GM12878 (cell line): ENCODE results near the gene PCSK5. TPM values are rescaled to one million over a fixed set of nuclear protein-coding genes. Genes with fewer than 3 reads are reported as not detected.

ENCODE experiments used
- ATAC-seq: fragments of 200-7000 bp; cut with Tn5 transposase; 3 replicates; pipeline ENCODE4 v1.9.1; 2020; ENCODE audit warnings: mild to moderate bottlenecking, moderate library complexity
- BruUV-seq: library from RNA; stranded (reverse); fragments of 400-500 nt; replicated peaks from 2 replicates; lab custom pipeline; 2021; lab: Mats Ljungman, UMichigan
- CTCF ChIA-PET: fragments of 300-600 bp; sonication (Branson Sonifier 250); formaldehyde crosslinking; extraction: SDS; loops from one replicate; lab custom pipeline; 2021; ENCODE audit warnings: inconsistent platforms; lab: Yijun Ruan, JAX
- POLR2A ChIA-PET: fragments of 350-600 bp; formaldehyde crosslinking; extraction: SDS; loops from one replicate; lab custom pipeline; 2021; ENCODE audit warnings: inconsistent platforms; lab: Charles Lee
- RAD21 ChIA-PET: fragments of 300-600 bp; sonication (Branson Sonifier 250); formaldehyde crosslinking; loops from one replicate; lab custom pipeline; 2023; ENCODE audit warnings: antibody characterized with exemption; ENCODE audit not compliant: unreplicated experiment; lab: Charles Lee
- SMC1A ChIA-PET: fragments of 300-600 bp; sonication (Branson Sonifier 250); formaldehyde crosslinking; loops from one replicate; lab custom pipeline; 2023; ENCODE audit not compliant: unreplicated experiment, uncharacterized antibody; lab: Charles Lee
- DNase-seq: peaks from one replicate; pipeline ENCODE4 v3.0.0-alpha.2; 2011; ENCODE audit warnings: low read depth, low spot score
- FAIRE-seq: peaks from 3 replicates; lab custom pipeline; 2011; peaks lifted over from hg19 to GRCh38; lab: Jason Lieb, UNC
- H2AFZ ChIP-seq: 2 replicates; pipeline ENCODE4 v1.6.0; 2011; ENCODE audit warnings: low read depth, low read length, control low read depth; ENCODE audit not compliant: control insufficient read depth
- H3K27ac ChIP-seq: 2 replicates; pipeline ENCODE4 v1.5.1; 2011; ENCODE audit warnings: control low read depth; ENCODE audit not compliant: control insufficient read depth, insufficient read depth
- H3K27me3 ChIP-seq, 2 experiments: replicated peaks in 1 of 2; 2 replicates each; pipeline versions ENCODE4 v1.6.0 to v1.6.1; 2011; ENCODE audit warnings: low read length in 1 of 2; ENCODE audit not compliant: control insufficient read depth in 2 of 2, insufficient read depth in 2 of 2
- H3K36me3 ChIP-seq, 2 experiments: 2 replicates each; pipeline ENCODE4 v1.5.1; 2011; ENCODE audit warnings: low read length in 1 of 2; ENCODE audit not compliant: control insufficient read depth in 2 of 2, insufficient read depth in 2 of 2
- H3K4me1 ChIP-seq: 2 replicates; pipeline ENCODE4 v1.6.1; 2011; ENCODE audit warnings: mild to moderate bottlenecking, low read length, moderate library complexity, mixed read lengths; ENCODE audit not compliant: control insufficient read depth, insufficient read depth
- H3K4me2 ChIP-seq: 2 replicates; pipeline ENCODE4 v1.6.0; 2011; ENCODE audit warnings: control low read depth; ENCODE audit not compliant: control insufficient read depth, insufficient read depth
- H3K4me3 ChIP-seq: fragments of 200-600 bp; sonication (generic); 2 replicates; pipeline ENCODE4 v1.5.1; 2016
- H3K79me2 ChIP-seq: 2 replicates; pipeline ENCODE4 v1.6.0; 2011; ENCODE audit warnings: low read length; ENCODE audit not compliant: control insufficient read depth, insufficient read depth
- H3K9ac ChIP-seq: 2 replicates; pipeline ENCODE4 v1.8.0; 2011; ENCODE audit warnings: low read length, control low read depth, mixed read lengths; ENCODE audit not compliant: control insufficient read depth, insufficient read depth
- H3K9me3 ChIP-seq: replicated peaks from 3 replicates; pipeline ENCODE4 v1.5.1; 2011; ENCODE audit warnings: mild to moderate bottlenecking, low read length; ENCODE audit not compliant: control insufficient read depth, insufficient read depth
- H4K20me1 ChIP-seq: 2 replicates; pipeline ENCODE4 v1.6.0; 2011; ENCODE audit not compliant: control insufficient read depth, insufficient read depth
- CREB1 ChIP-seq: IDR thresholded peaks from 2 replicates; pipeline ENCODE4 v1.6.1; 2012; ENCODE audit warnings: low read depth, mild to moderate bottlenecking, inconsistent platforms
- CREM ChIP-seq: IDR thresholded peaks from 2 replicates; pipeline ENCODE4 v1.6.1; 2014; ENCODE audit warnings: antibody characterized with exemption, low read depth
- EGR1 ChIP-seq, 2 experiments: IDR thresholded peaks; 1 replicate in 1 of 2; 2 replicates in 1 of 2; pipeline ENCODE4 v1.6.1; 2011 to 2012; ENCODE audit warnings: low read depth in 2 of 2, low read length in 2 of 2, borderline replicate concordance in 1 of 2, mild to moderate bottlenecking in 1 of 2, moderate library complexity in 1 of 2
- GABPA ChIP-seq: IDR thresholded peaks from 2 replicates; pipeline ENCODE4 v1.6.1; 2014; ENCODE audit warnings: antibody characterized with exemption, low read depth, mild to moderate bottlenecking, inconsistent platforms
- JUNB ChIP-seq: IDR thresholded peaks from 2 replicates; pipeline ENCODE4 v1.6.1; 2016; ENCODE audit warnings: antibody characterized with exemption, mild to moderate bottlenecking
- KDM1A ChIP-seq: fragments of 200-600 bp; sonication (generic); IDR thresholded peaks from 2 replicates; pipeline ENCODE4 v1.6.1; 2016; ENCODE audit warnings: borderline replicate concordance
- NFYA ChIP-seq: IDR thresholded peaks from 2 replicates; pipeline ENCODE4 v1.6.1; 2011; ENCODE audit warnings: low read depth, mild to moderate bottlenecking, low read length, improper control_type of control experiment, borderline replicate concordance
- NRF1 ChIP-seq: conservative IDR thresholded peaks from 2 replicates; pipeline ENCODE4 v1.6.1; 2011; ENCODE audit warnings: mild to moderate bottlenecking, low read depth, low read length, improper control_type of control experiment
- ZNF207 ChIP-seq: fragments of 450-650 bp; IDR thresholded peaks from 2 replicates; pipeline ENCODE4 v1.6.1; 2014; ENCODE audit warnings: antibody characterized with exemption, mild to moderate bottlenecking, borderline replicate concordance
- WGBS: methylation state at CpG from one replicate; pipeline ENCODE4 v1.1.6; 2016; ENCODE audit warnings: low lambda C conversion rate; ENCODE audit not compliant: insufficient replicate concordance, insufficient coverage; ENCODE audit errors: missing lambda C conversion rate; 5-methylcytosine and 5-hydroxymethylcytosine counted together
- in situ Hi-C: fragments of 300-500 bp; cut with MboI; formaldehyde crosslinking; loops from 9 replicates; pipeline ENCODE4 v1.14.3; 2018; ENCODE audit warnings: mixed read lengths
- intact Hi-C: fragments of 100-400 bp; cut with micrococcal nuclease; formaldehyde crosslinking; loops from one replicate; pipeline ENCODE4 v1.14.2; 2022; ENCODE audit not compliant: unreplicated experiment
- polyA plus RNA-seq, 11 experiments: library from polyadenylated mRNA; depleted of rRNA in 4 of 11; unstranded in 6 of 11; stranded (reverse) in 5 of 11; fragments of >200 nt; fragmentation: Nextera tagmentation in 4 of 11; fragmentation: Illumina TruSeq in 1 of 11; extraction: Ambion mirVana in 4 of 11; extraction: Trizol in 1 of 11; gene quantifications; 1 replicate in 1 of 11; 2 replicates in 10 of 11; pipeline versions ENCODE4 v1.2.1 to v1.2.3, GENCODE V29; 2011 to 2016; ENCODE audit warnings: inconsistent platforms in 2 of 11, missing spikeins in 2 of 11, low read depth in 1 of 11
- total RNA-seq, 4 experiments: library from RNA; depleted of rRNA in 3 of 4; stranded (reverse); fragments of >200 nt in 3 of 4; fragmentation: Illumina TruSeq in 1 of 4; extraction: Trizol in 1 of 4; gene quantifications; 2 replicates each; pipeline versions ENCODE4 v1.2.1 to v1.2.3, GENCODE V29; 2013 to 2021
- TF ChIP-seq, protein P1 (sequence below): IDR thresholded peaks from 2 replicates; pipeline ENCODE4 v1.6.1; 2012; ENCODE audit warnings: improper control_type of control experiment, low read depth, low read length; ENCODE audit not compliant: insufficient replicate concordance
- TF ChIP-seq, protein P2 (sequence below): fragments of 450-650 bp; formaldehyde crosslinking; IDR thresholded peaks from 2 replicates; pipeline ENCODE4 v1.4.0; 2020; ENCODE audit warnings: mild to moderate bottlenecking, moderate library complexity
- TF ChIP-seq, protein P3 (sequence below): fragments of 450-650 bp; IDR thresholded peaks from 2 replicates; pipeline ENCODE4 v1.6.1; 2018; ENCODE audit warnings: mild to moderate bottlenecking, low read depth, moderate library complexity; ENCODE audit not compliant: partially characterized antibody

Gene PCSK5
- total and polyA plus RNA-seq, 10 of the 15 experiments (the other 5 are each of a cell fraction or from before 2014, with no cell fraction given), result 0.01 to 0.13 (median 0.04) TPM; not detected in 3

DNA sequence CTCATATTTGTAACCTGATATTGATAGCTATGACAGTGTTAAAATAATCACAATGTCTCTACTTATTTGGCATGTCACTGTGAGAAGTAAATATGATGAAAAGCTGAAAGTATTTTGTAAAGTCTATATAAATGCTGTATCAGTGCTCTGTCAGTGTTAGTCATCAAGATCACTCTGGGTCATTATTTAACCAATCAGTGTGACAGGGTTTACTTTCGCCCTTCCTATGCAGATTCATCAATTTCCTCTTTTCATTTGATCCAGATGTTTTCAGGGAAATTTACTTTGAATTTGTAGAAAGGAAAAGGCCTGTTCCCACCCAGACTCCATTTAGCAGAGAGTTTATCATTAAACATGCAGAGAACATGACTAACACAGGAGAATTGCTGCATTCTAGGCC lies 9.9 kb upstream of the PCSK5 start:
- DNase-seq, result no peak
- Histone ChIP-seq H2AFZ (no peak overlapping the region), H3K36me3 (no peaks in the 10 kb centered on the region), H3K9me3 (no peaks in the 10 kb centered on the region), H3K79me2 (no peaks in the 10 kb centered on the region), H3K4me1 (no peaks in the 10 kb centered on the region), H4K20me1 (no peaks in the 10 kb centered on the region), H3K27me3 (no peaks in the 10 kb centered on the region), H3K4me2 (no peak overlapping the region), H3K27ac (no peak overlapping the region), H3K4me3 (no peak overlapping the region), H3K9ac (no peak overlapping the region)
- BruUV-seq, result no TSS peak
- ChIA-PET RAD21 (interaction anchor here (0.7 kb wide), 1 partner anchor 708 kb away, joined by 3 read pairs; no protein-coding TSS in a partner anchor), CTCF (interaction anchor here (2.6 kb wide), 1 partner anchor 14 kb away, joined by 5 read pairs; no protein-coding TSS in a partner anchor), SMC1A (interaction anchor here (1.1 kb wide), 1 partner anchor 16 kb away, joined by 3 read pairs; no protein-coding TSS in a partner anchor), POLR2A (interaction anchor here (0.5 kb wide), 1 partner anchor 1245 kb away, joined by 3 read pairs; no protein-coding TSS in a partner anchor)
- intact Hi-C loops, result no loop called here
- in situ Hi-C loops, result no loop called here
- FAIRE-seq, result no peak
- WGBS, result 0% methylated on average over 1 of the region's 1 CpG
- no peak for ATAC-seq
- TF ChIP-seq, protein P1, sequence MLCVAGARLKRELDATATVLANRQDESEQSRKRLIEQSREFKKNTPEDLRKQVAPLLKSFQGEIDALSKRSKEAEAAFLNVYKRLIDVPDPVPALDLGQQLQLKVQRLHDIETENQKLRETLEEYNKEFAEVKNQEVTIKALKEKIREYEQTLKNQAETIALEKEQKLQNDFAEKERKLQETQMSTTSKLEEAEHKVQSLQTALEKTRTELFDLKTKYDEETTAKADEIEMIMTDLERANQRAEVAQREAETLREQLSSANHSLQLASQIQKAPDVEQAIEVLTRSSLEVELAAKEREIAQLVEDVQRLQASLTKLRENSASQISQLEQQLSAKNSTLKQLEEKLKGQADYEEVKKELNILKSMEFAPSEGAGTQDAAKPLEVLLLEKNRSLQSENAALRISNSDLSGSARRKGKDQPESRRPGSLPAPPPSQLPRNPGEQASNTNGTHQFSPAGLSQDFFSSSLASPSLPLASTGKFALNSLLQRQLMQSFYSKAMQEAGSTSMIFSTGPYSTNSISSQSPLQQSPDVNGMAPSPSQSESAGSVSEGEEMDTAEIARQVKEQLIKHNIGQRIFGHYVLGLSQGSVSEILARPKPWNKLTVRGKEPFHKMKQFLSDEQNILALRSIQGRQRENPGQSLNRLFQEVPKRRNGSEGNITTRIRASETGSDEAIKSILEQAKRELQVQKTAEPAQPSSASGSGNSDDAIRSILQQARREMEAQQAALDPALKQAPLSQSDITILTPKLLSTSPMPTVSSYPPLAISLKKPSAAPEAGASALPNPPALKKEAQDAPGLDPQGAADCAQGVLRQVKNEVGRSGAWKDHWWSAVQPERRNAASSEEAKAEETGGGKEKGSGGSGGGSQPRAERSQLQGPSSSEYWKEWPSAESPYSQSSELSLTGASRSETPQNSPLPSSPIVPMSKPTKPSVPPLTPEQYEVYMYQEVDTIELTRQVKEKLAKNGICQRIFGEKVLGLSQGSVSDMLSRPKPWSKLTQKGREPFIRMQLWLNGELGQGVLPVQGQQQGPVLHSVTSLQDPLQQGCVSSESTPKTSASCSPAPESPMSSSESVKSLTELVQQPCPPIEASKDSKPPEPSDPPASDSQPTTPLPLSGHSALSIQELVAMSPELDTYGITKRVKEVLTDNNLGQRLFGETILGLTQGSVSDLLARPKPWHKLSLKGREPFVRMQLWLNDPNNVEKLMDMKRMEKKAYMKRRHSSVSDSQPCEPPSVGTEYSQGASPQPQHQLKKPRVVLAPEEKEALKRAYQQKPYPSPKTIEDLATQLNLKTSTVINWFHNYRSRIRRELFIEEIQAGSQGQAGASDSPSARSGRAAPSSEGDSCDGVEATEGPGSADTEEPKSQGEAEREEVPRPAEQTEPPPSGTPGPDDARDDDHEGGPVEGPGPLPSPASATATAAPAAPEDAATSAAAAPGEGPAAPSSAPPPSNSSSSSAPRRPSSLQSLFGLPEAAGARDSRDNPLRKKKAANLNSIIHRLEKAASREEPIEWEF, result no peak
- TF ChIP-seq NFYA (no peak), EGR1 (IDR thresholded peaks at IDR 0.05; ENCODE audit: borderline replicate concordance in 1 of 2, low read depth in 2 of 2, low read length in 2 of 2) (no peak), KDM1A (no peak), GABPA (no peak), ZNF207 (no peak), NRF1 (no peak), CREM (no peak), CREB1 (no peak), JUNB (no peak)
- TF ChIP-seq, protein P2, sequence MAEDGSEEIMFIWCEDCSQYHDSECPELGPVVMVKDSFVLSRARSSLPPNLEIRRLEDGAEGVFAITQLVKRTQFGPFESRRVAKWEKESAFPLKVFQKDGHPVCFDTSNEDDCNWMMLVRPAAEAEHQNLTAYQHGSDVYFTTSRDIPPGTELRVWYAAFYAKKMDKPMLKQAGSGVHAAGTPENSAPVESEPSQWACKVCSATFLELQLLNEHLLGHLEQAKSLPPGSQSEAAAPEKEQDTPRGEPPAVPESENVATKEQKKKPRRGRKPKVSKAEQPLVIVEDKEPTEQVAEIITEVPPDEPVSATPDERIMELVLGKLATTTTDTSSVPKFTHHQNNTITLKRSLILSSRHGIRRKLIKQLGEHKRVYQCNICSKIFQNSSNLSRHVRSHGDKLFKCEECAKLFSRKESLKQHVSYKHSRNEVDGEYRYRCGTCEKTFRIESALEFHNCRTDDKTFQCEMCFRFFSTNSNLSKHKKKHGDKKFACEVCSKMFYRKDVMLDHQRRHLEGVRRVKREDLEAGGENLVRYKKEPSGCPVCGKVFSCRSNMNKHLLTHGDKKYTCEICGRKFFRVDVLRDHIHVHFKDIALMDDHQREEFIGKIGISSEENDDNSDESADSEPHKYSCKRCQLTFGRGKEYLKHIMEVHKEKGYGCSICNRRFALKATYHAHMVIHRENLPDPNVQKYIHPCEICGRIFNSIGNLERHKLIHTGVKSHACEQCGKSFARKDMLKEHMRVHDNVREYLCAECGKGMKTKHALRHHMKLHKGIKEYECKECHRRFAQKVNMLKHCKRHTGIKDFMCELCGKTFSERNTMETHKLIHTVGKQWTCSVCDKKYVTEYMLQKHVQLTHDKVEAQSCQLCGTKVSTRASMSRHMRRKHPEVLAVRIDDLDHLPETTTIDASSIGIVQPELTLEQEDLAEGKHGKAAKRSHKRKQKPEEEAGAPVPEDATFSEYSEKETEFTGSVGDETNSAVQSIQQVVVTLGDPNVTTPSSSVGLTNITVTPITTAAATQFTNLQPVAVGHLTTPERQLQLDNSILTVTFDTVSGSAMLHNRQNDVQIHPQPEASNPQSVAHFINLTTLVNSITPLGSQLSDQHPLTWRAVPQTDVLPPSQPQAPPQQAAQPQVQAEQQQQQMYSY (CRISPR knock-in tag), result no peak
- TF ChIP-seq, protein P3, sequence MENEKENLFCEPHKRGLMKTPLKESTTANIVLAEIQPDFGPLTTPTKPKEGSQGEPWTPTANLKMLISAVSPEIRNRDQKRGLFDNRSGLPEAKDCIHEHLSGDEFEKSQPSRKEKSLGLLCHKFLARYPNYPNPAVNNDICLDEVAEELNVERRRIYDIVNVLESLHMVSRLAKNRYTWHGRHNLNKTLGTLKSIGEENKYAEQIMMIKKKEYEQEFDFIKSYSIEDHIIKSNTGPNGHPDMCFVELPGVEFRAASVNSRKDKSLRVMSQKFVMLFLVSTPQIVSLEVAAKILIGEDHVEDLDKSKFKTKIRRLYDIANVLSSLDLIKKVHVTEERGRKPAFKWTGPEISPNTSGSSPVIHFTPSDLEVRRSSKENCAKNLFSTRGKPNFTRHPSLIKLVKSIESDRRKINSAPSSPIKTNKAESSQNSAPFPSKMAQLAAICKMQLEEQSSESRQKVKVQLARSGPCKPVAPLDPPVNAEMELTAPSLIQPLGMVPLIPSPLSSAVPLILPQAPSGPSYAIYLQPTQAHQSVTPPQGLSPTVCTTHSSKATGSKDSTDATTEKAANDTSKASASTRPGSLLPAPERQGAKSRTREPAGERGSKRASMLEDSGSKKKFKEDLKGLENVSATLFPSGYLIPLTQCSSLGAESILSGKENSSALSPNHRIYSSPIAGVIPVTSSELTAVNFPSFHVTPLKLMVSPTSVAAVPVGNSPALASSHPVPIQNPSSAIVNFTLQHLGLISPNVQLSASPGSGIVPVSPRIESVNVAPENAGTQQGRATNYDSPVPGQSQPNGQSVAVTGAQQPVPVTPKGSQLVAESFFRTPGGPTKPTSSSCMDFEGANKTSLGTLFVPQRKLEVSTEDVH, result no peak
